GM10248 (cell line): Measurements from ENCODE around the gene SIRT1.
"Not testable (repeated sequence)": the region's sequence is repeated elsewhere in the genome, so short reads cannot be mapped to it uniquely, and the experiment has no call there.

ENCODE experiments used
- CTCF ChIA-PET: fragments of 300-600 bp; sonication (Branson Sonifier 250); formaldehyde crosslinking; extraction: SDS; loops from one replicate; lab custom pipeline; 2021; ENCODE audit warnings: antibody characterized with exemption; lab: Yijun Ruan, JAX
- POLR2A ChIA-PET: fragments of 350-650 bp; sonication (Branson Sonifier 250); formaldehyde crosslinking; extraction: SDS; loops from one replicate; lab custom pipeline; 2020; ENCODE audit warnings: antibody characterized with exemption; lab: Yijun Ruan, JAX
- DNase-seq: peaks from one replicate; pipeline ENCODE4 v3.0.0; 2012; ENCODE audit errors: extremely low spot score
- CTCF ChIP-seq: IDR thresholded peaks from 2 replicates; pipeline ENCODE4 v1.5.1; 2012; ENCODE audit warnings: mild to moderate bottlenecking, low read depth; ENCODE audit errors: extremely low read depth, missing control alignments, control extremely low read depth

Gene SIRT1

GRCh38 chr10:67935223-67935622 lies 50.8 kb downstream of the SIRT1 start:
- ChIA-PET CTCF (interaction anchor here (1.2 to 1.6 kb wide), 3 partner anchors 8 to 41 kb away, joined by 3 to 4 read pairs (median 4); no protein-coding TSS in a partner anchor), POLR2A (no interaction called here)
- TF ChIP-seq CTCF: no peak
- DNase-seq: no peak

GRCh38 chr10:67936416-67936815 lies 52.0 kb downstream of the SIRT1 start:
- POLR2A ChIA-PET: no interaction called here
- CTCF ChIA-PET: interaction anchor here (0.9 to 1.5 kb wide), 3 partner anchors 9 to 42 kb away, joined by 4 read pairs; no protein-coding TSS in a partner anchor
- no peak for DNase-seq
- TF ChIP-seq CTCF: no peak

GRCh38 chr10:67943917-67944316 lies 59.5 kb downstream of the SIRT1 start:
- ChIA-PET CTCF (interaction anchor here (1.4 to 2.0 kb wide), 3 partner anchors 11 to 32 kb away, joined by 3 to 7 read pairs (median 3); no protein-coding TSS in a partner anchor), POLR2A (no interaction called here)
- DNase-seq: no peak
- no peak for TF ChIP-seq CTCF

- TF ChIP-seq CTCF: no peak
- DNase-seq: no peak
- ChIA-PET CTCF (interaction anchor here (1.0 to 1.8 kb wide), 2 partner anchors 11 to 14 kb away, joined by 3 to 7 read pairs; no protein-coding TSS in a partner anchor), POLR2A (no interaction called here)
Observed at GRCh38 chr10:67955614-67956013, 71.2 kb downstream of the SIRT1 start.

- ChIA-PET CTCF (interaction anchor here (1.0 kb wide), 2 partner anchors 8 to 96 kb away, joined by 3 read pairs; no protein-coding TSS in a partner anchor), POLR2A (no interaction called here)
- no peak for TF ChIP-seq CTCF
- no peak for DNase-seq
Observed at GRCh38 chr10:67959839-67960476, 75.5 kb downstream of the SIRT1 start.

GRCh38 chr10:67965456-67965855 lies 81.0 kb downstream of the SIRT1 start:
- DNase-seq: no peak
- ChIA-PET POLR2A (no interaction called here), CTCF (interaction anchor here (0.9 kb wide), 1 partner anchor 27 kb away, joined by 3 read pairs; no protein-coding TSS in a partner anchor)

GRCh38 chr10:67966035-67966434 lies 81.6 kb downstream of the SIRT1 start:
- DNase-seq, POLR2A ChIA-PET: not testable (repeated sequence)

More at GRCh38 chr10:67965456-67965855, 81.0 kb downstream of the SIRT1 start:
- no peak for TF ChIP-seq CTCF

More at GRCh38 chr10:67966035-67966434, 81.6 kb downstream of the SIRT1 start:
- CTCF ChIA-PET: interaction anchor here (0.9 kb wide), 1 partner anchor 27 kb away, joined by 3 read pairs; no protein-coding TSS in a partner anchor
